ENCODE measurements around the gene PLXDC2. TPM values are rescaled to one million over a fixed set of nuclear protein-coding genes. Genes with fewer than 3 reads are reported as not detected.
"Not testable (repeated sequence)": the region's sequence is repeated elsewhere in the genome, so short reads cannot be mapped to it uniquely, and the experiment has no call there.

Gene PLXDC2
- total and polyA plus RNA-seq, 2 donors: 7.1 to 8.0 TPM

- H3K9me3 ChIP-seq (ENCODE audit: control insufficient read depth in 2 of 2, insufficient read depth in 1 of 2, low read length in 1 of 2); H3K27ac ChIP-seq (ENCODE audit: low read depth in 1 of 2, low read length in 1 of 2); H3K4me1 ChIP-seq (ENCODE audit: control insufficient read depth in 2 of 2, insufficient read depth in 2 of 2, low read length in 2 of 2); H3K4me3 ChIP-seq (ENCODE audit: low read length in 2 of 2); DNase-seq (ENCODE audit: low read depth in 6 of 9, low spot score in 9 of 9); H3K27me3 ChIP-seq (ENCODE audit: control insufficient read depth in 2 of 2, insufficient read depth in 1 of 2, low read length in 1 of 2); H3K36me3 ChIP-seq (ENCODE audit: control insufficient read depth in 2 of 2, insufficient read depth in 2 of 2, low read length in 1 of 2): not testable (repeated sequence)
- 85% methylated on average over 3 of the region's 3 CpGs for WGBS
These were observed 375.2 kb downstream of the PLXDC2 start for GRCh38 chr10:20191392-20191791.

- Histone ChIP-seq H3K36me3 (ENCODE audit: control insufficient read depth in 2 of 2, insufficient read depth in 2 of 2, low read length in 1 of 2) (no peaks in the 10 kb centered on the region), H3K4me1 (ENCODE audit: control insufficient read depth in 2 of 2, insufficient read depth in 2 of 2, low read length in 2 of 2) (no peaks in the 10 kb centered on the region), H3K27me3 (ENCODE audit: control insufficient read depth in 2 of 2, insufficient read depth in 1 of 2, low read length in 1 of 2) (no peaks in the 10 kb centered on the region), H3K27ac (ENCODE audit: low read depth in 1 of 2, low read length in 1 of 2) (no peak overlapping the region), H3K9me3 (ENCODE audit: control insufficient read depth in 2 of 2, insufficient read depth in 1 of 2, low read length in 1 of 2) (no peaks in the 10 kb centered on the region), H3K4me3 (ENCODE audit: low read length in 2 of 2) (no peak overlapping the region)
- WGBS: 90% methylated on average over 6 of the region's 6 CpGs
- no peak for DNase-seq (ENCODE audit: low read depth in 6 of 9, low spot score in 9 of 9)
These were observed 378.8 kb downstream of the PLXDC2 start for GRCh38 chr10:20195076-20195475.

DNA sequence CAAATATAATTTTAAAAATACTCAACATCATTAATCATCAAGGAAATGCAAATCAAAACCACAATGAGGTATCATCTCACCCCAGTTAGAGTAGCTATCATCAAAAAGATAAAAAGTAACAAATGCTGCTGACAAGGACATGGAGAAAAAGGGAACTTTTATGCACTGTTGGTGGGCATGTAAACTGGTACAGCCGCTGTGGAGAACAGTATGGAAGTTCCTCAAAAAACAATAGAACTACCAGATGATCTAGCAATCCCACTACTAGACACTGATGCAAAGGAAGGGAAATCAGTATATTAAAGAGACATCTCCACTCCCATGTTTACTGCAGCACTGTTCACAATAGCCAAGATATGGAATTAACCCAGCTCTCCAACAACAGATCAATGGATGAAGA, 384.5 kb downstream of the PLXDC2 start:
- WGBS: 89% methylated on average over 1 of the region's 1 CpG
- DNase-seq (ENCODE audit: low read depth in 6 of 9, low spot score in 9 of 9): no peak
- Histone ChIP-seq H3K36me3 (ENCODE audit: control insufficient read depth in 2 of 2, insufficient read depth in 2 of 2, low read length in 1 of 2) (no peaks in the 10 kb centered on the region), H3K27ac (ENCODE audit: low read depth in 1 of 2, low read length in 1 of 2) (no peak overlapping the region), H3K4me3 (ENCODE audit: low read length in 2 of 2) (no peak overlapping the region), H3K9me3 (ENCODE audit: control insufficient read depth in 2 of 2, insufficient read depth in 1 of 2, low read length in 1 of 2) (no peaks in the 10 kb centered on the region), H3K4me1 (ENCODE audit: control insufficient read depth in 2 of 2, insufficient read depth in 2 of 2, low read length in 2 of 2) (no peaks in the 10 kb centered on the region), H3K27me3 (ENCODE audit: control insufficient read depth in 2 of 2, insufficient read depth in 1 of 2, low read length in 1 of 2) (no peaks in the 10 kb centered on the region)

DNA sequence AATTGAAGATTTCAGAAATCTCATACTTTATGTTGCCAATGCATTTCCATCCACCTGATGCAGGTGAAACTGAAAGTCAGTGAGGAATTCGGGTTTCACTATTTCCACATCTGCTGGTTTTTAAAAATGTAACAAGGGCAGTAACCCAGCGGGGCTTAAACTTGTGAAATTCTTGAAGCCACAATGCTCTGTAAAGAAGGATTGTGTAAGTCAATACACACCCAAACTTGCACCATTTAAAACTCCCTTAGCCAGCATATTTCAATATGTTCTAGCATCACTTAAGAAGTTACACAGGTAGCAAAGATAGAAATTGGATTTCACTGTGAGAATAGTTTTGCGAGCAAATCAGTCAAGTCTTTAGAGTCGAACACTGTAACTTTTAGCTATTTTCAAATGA, 386.1 kb downstream of the PLXDC2 start:
- 95% methylated on average over 4 of the region's 4 CpGs for WGBS
- no peaks in the 10 kb centered on the region for H3K36me3 ChIP-seq (ENCODE audit: control insufficient read depth in 2 of 2, insufficient read depth in 2 of 2, low read length in 1 of 2)

GRCh38 chr10:20207653-20208052, 391.4 kb downstream of the PLXDC2 start:
- Histone ChIP-seq H3K9me3 (ENCODE audit: control insufficient read depth in 2 of 2, insufficient read depth in 1 of 2, low read length in 1 of 2) (no peaks in the 10 kb centered on the region), H3K27ac (ENCODE audit: low read depth in 1 of 2, low read length in 1 of 2) (no peak overlapping the region), H3K36me3 (ENCODE audit: control insufficient read depth in 2 of 2, insufficient read depth in 2 of 2, low read length in 1 of 2) (no peaks in the 10 kb centered on the region), H3K4me1 (ENCODE audit: control insufficient read depth in 2 of 2, insufficient read depth in 2 of 2, low read length in 2 of 2) (no peaks in the 10 kb centered on the region), H3K27me3 (ENCODE audit: control insufficient read depth in 2 of 2, insufficient read depth in 1 of 2, low read length in 1 of 2) (no peaks in the 10 kb centered on the region), H3K4me3 (ENCODE audit: low read length in 2 of 2) (no peak overlapping the region)
- DNase-seq (ENCODE audit: low read depth in 6 of 9, low spot score in 9 of 9): no peak

More for the DNA sequence above, 386.1 kb downstream of the PLXDC2 start:
- no peaks in the 10 kb centered on the region for H3K27me3 ChIP-seq (ENCODE audit: control insufficient read depth in 2 of 2, insufficient read depth in 1 of 2, low read length in 1 of 2)
- no peaks in the 10 kb centered on the region for H3K9me3 ChIP-seq (ENCODE audit: control insufficient read depth in 2 of 2, insufficient read depth in 1 of 2, low read length in 1 of 2)
- H3K27ac ChIP-seq (ENCODE audit: low read depth in 1 of 2, low read length in 1 of 2): no peak overlapping the region
- no peak for DNase-seq (ENCODE audit: low read depth in 6 of 9, low spot score in 9 of 9)
- H3K4me1 ChIP-seq (ENCODE audit: control insufficient read depth in 2 of 2, insufficient read depth in 2 of 2, low read length in 2 of 2): no peaks in the 10 kb centered on the region
- H3K4me3 ChIP-seq (ENCODE audit: low read length in 2 of 2): no peak overlapping the region

- H3K4me1 ChIP-seq (ENCODE audit: control insufficient read depth in 2 of 2, insufficient read depth in 2 of 2, low read length in 2 of 2); H3K9me3 ChIP-seq (ENCODE audit: control insufficient read depth in 2 of 2, insufficient read depth in 1 of 2, low read length in 1 of 2); DNase-seq (ENCODE audit: low read depth in 6 of 9, low spot score in 9 of 9); H3K4me3 ChIP-seq (ENCODE audit: low read length in 2 of 2); H3K27me3 ChIP-seq (ENCODE audit: control insufficient read depth in 2 of 2, insufficient read depth in 1 of 2, low read length in 1 of 2); H3K36me3 ChIP-seq (ENCODE audit: control insufficient read depth in 2 of 2, insufficient read depth in 2 of 2, low read length in 1 of 2); H3K27ac ChIP-seq (ENCODE audit: low read depth in 1 of 2, low read length in 1 of 2): not testable (repeated sequence)
- WGBS: 97% methylated on average over 7 of the region's 7 CpGs
These were observed 392.9 kb downstream of the PLXDC2 start for GRCh38 chr10:20209098-20209497.

- WGBS: 93% methylated on average over 3 of the region's 3 CpGs
- no peaks in the 10 kb centered on the region for H3K36me3 ChIP-seq (ENCODE audit: control insufficient read depth in 2 of 2, insufficient read depth in 2 of 2, low read length in 1 of 2)
- H3K9me3 ChIP-seq (ENCODE audit: control insufficient read depth in 2 of 2, insufficient read depth in 1 of 2, low read length in 1 of 2): no peaks in the 10 kb centered on the region
- H3K4me3 ChIP-seq (ENCODE audit: low read length in 2 of 2): no peak overlapping the region
- H3K27me3 ChIP-seq (ENCODE audit: control insufficient read depth in 2 of 2, insufficient read depth in 1 of 2, low read length in 1 of 2): no peaks in the 10 kb centered on the region
- H3K27ac ChIP-seq (ENCODE audit: low read depth in 1 of 2, low read length in 1 of 2): no peak overlapping the region
- H3K4me1 ChIP-seq (ENCODE audit: control insufficient read depth in 2 of 2, insufficient read depth in 2 of 2, low read length in 2 of 2): no peaks in the 10 kb centered on the region
- no peak for DNase-seq (ENCODE audit: low read depth in 6 of 9, low spot score in 9 of 9)
These were observed 399.4 kb downstream of the PLXDC2 start for GRCh38 chr10:20215547-20216152.

GRCh38 chr10:20221356-20221755, 405.1 kb downstream of the PLXDC2 start:
- Histone ChIP-seq H3K36me3 (ENCODE audit: control insufficient read depth in 2 of 2, insufficient read depth in 2 of 2, low read length in 1 of 2) (no peaks in the 10 kb centered on the region), H3K9me3 (ENCODE audit: control insufficient read depth in 2 of 2, insufficient read depth in 1 of 2, low read length in 1 of 2) (no peaks in the 10 kb centered on the region), H3K4me1 (ENCODE audit: control insufficient read depth in 2 of 2, insufficient read depth in 2 of 2, low read length in 2 of 2) (no peaks in the 10 kb centered on the region), H3K27me3 (ENCODE audit: control insufficient read depth in 2 of 2, insufficient read depth in 1 of 2, low read length in 1 of 2) (no peaks in the 10 kb centered on the region), H3K4me3 (ENCODE audit: low read length in 2 of 2) (no peak overlapping the region), H3K27ac (ENCODE audit: low read depth in 1 of 2, low read length in 1 of 2) (no peak overlapping the region)
- WGBS: 91% methylated on average over 1 of the region's 1 CpG
- no peak for DNase-seq (ENCODE audit: low read depth in 6 of 9, low spot score in 9 of 9)

DNA sequence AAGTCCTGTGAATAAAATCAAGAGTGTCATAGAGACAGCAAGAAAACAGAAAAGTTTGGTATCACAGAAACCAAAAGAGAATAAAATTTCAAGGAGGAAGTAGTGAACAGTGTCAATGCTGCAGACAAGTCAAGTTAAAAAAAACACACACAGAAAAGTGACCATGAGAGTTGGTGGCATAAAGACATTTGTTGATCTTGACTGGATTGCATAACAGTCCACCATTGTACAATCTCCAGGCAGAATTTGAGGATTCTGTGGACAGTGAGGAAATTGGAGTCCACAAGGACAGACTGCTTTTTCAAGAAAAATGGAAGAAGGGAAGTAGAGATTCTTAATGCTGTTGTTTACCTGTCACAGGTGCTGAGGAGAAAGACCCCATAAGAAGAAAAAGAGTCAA, 412.5 kb downstream of the PLXDC2 start:
- no peak overlapping the region for H3K27ac ChIP-seq (ENCODE audit: low read depth in 1 of 2, low read length in 1 of 2)
- H3K27me3 ChIP-seq (ENCODE audit: control insufficient read depth in 2 of 2, insufficient read depth in 1 of 2, low read length in 1 of 2): no peaks in the 10 kb centered on the region
- H3K4me1 ChIP-seq (ENCODE audit: control insufficient read depth in 2 of 2, insufficient read depth in 2 of 2, low read length in 2 of 2): no peaks in the 10 kb centered on the region
- no peaks in the 10 kb centered on the region for H3K36me3 ChIP-seq (ENCODE audit: control insufficient read depth in 2 of 2, insufficient read depth in 2 of 2, low read length in 1 of 2)
- no peak overlapping the region for H3K4me3 ChIP-seq (ENCODE audit: low read length in 2 of 2)
- no peaks in the 10 kb centered on the region for H3K9me3 ChIP-seq (ENCODE audit: control insufficient read depth in 2 of 2, insufficient read depth in 1 of 2, low read length in 1 of 2)
- no peak for DNase-seq (ENCODE audit: low read depth in 6 of 9, low spot score in 9 of 9)
